Measurements from ENCODE around the gene CALML3. TPM values are rescaled to one million over a fixed set of nuclear protein-coding genes. Genes with fewer than 3 reads are reported as not detected.

Gene CALML3
- total RNA-seq, 2 experiments from 2014 or later = not detected

DNA sequence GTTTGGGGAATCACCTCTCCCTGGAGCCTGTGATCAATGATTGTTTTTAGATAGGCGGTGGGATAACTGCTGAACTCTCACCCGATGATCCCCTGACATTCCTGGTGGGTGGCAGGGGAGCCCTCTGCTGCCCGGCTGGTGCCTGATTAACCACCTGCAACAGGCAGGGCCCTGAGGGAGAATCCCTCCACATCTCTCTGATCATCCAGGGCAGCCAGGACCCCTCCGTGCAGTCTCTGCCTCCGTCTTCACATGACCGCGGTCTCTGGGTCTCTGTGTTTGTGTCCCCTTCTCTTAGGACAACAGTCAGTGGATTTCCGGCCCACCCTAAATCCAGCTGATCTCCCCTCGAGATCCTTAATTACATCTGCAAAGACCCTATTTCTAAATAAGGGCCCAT lies 42.7 kb upstream of the CALML3 start:
- ATAC-seq = no peak
- Mint-ChIP-seq H3K4me1 (peaks cover 8% of the 10 kb centered on the region), H3K4me3 (no peak overlapping the region), H3K27ac (no peak overlapping the region), H3K36me3 (ENCODE audit: low read depth) (no peaks in the 10 kb centered on the region), H3K27me3 (no peaks in the 10 kb centered on the region), H3K9me3 (ENCODE audit: low read depth) (no peaks in the 10 kb centered on the region)
- intact Hi-C loops (cut with DNase I, micrococcal nuclease) = no loop called here
- POLR2A ChIA-PET = no interaction called here
- CTCF ChIA-PET = no interaction called here
- no peak for DNase-seq

DNA sequence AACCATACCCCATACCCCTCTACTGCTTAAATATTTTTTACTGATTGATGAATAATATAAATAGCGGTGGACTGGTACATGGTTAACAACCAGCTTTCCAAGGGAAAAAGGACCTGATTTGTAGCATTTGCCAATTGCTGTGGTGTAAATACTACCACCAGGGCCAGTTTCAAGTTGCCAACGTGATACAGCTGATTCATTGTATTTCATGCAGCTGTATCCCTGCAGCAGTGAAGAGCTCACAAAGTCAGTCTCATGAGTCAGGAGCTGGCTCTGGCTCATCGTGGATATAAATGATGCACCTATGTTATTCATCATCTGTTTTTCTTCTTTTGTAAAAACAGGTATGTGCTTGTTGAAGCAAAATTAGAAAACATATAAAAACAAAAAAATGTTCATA lies 40.6 kb upstream of the CALML3 start:
- Mint-ChIP-seq H3K27me3 (no peaks in the 10 kb centered on the region), H3K36me3 (ENCODE audit: low read depth) (no peaks in the 10 kb centered on the region), H3K9me3 (ENCODE audit: low read depth) (no peaks in the 10 kb centered on the region), H3K27ac (no peak overlapping the region), H3K4me3 (no peak overlapping the region), H3K4me1 (peaks cover 8% of the 10 kb centered on the region)
- DNase-seq = no peak
- intact Hi-C loops (cut with DNase I, micrococcal nuclease) = no loop called here
- ChIA-PET CTCF (interaction anchor here (1.1 to 1.8 kb wide), 2 partner anchors 17 to 139 kb away, joined by 3 to 4 read pairs; no protein-coding TSS in a partner anchor), POLR2A (no interaction called here)
- no peak for ATAC-seq

DNA sequence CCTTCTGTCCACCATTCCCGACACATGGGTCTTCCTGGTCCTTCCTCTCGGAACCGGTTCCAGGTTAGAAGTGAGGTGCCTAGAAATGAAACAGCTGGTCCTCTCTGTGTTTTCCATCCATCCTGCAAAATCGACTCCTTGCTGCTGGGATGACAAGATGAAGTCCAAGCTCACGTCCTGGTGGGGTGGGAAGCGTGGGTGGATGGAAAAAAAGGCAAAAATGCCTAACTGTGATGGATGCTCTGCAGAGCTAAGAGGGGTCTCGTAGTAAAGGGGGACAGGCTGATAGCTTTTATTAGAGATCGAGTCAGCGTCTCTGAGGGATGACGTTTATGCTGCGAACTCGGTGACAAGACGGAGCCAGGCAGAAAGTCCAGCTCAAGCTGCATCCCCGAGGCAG lies 39.5 kb upstream of the CALML3 start:
- intact Hi-C loops (cut with DNase I, micrococcal nuclease) = no loop called here
- no peak overlapping the region for H3K27ac Mint-ChIP-seq
- DNase-seq = no peak
- no peaks in the 10 kb centered on the region for H3K9me3 Mint-ChIP-seq (ENCODE audit: low read depth)
- no peak for ATAC-seq
- no peaks in the 10 kb centered on the region for H3K36me3 Mint-ChIP-seq (ENCODE audit: low read depth)
- no peak overlapping the region for H3K4me3 Mint-ChIP-seq
- ChIA-PET CTCF (interaction anchor here (1.8 kb wide), 1 partner anchor 137 kb away, joined by 3 read pairs; no protein-coding TSS in a partner anchor), POLR2A (no interaction called here)
- peaks cover 2% of the 10 kb centered on the region for H3K4me1 Mint-ChIP-seq
- no peaks in the 10 kb centered on the region for H3K27me3 Mint-ChIP-seq

DNA sequence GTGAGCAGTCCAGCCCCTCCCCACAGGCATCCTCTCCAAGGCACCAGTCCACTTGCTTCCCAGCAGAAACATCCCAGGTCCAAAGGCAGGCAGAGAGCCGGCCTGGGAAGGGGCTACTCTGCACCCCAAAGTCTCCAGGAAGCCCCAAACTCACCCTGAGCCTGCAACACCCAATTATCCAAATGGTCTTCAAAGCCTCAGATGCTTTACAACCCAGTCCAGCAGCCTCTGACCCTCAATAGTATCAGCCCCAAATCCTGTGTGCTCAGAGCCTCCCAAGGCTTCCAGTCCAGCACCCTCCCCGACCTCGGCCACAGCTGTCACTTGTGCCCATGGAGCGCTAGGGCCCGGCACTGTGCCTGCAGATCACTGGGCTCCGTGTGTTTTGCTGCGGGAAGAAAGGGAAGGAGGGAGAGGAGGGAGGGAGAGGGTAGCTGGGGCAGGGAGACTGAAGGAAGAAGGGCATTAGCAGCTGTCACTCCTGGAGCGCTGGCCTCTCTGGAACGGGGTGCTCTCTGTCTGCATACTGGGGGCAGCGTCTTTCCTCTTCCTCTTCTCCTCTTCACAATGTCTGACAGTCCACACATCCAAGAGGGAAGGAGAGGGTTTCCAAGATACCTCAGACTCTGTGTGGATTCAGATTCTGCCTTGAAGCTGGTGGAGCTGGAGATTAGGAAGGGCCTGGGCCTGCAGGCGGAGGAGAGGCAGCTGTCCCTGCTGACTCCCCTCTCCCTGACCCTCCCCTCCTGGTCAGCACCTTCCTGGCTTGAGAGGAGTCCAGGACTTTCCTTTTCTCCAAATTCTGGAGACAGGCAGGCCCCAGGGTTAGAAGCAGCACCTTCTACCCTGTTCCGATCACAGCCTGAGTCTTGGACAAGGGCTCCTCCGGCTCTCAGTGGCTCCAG lies 38.6 kb upstream of the CALML3 start:
- no peak for DNase-seq
- ATAC-seq = no peak
- H3K27me3 Mint-ChIP-seq = no peaks in the 10 kb centered on the region
- intact Hi-C loops (cut with DNase I, micrococcal nuclease) = no loop called here
- no peaks in the 10 kb centered on the region for H3K9me3 Mint-ChIP-seq (ENCODE audit: low read depth)
- CTCF ChIA-PET = interaction anchor here (1.8 kb wide), 1 partner anchor 137 kb away, joined by 3 read pairs; no protein-coding TSS in a partner anchor
- no peak overlapping the region for H3K4me3 Mint-ChIP-seq
- no peaks in the 10 kb centered on the region for H3K36me3 Mint-ChIP-seq (ENCODE audit: low read depth)
- POLR2A ChIA-PET = no interaction called here
- no peak overlapping the region for H3K27ac Mint-ChIP-seq
- peaks cover 2% of the 10 kb centered on the region for H3K4me1 Mint-ChIP-seq

DNA sequence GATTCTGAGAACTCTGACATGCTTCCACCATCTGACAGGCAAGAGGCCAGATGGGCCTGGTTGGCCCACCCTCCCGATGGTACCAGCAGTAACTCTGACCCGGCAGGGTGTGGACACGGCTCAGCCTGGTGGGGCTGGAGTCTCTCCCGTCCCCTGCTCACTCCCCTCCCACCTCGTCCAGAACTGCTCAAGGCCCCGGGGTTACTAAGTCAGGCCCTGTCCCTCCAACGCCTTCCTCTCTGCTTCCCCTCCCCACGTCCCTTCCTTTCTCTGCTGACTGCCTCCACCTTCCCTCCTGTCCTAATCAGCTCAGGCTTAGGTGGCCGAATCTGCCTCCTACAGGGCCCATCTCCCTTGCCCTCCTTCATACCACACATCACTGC lies 37.9 kb upstream of the CALML3 start:
- ChIA-PET POLR2A (no interaction called here), CTCF (interaction anchor here (0.7 kb wide), 1 partner anchor 100 kb away, joined by 3 read pairs; no protein-coding TSS in a partner anchor)
- peaks cover 2% of the 10 kb centered on the region for H3K4me1 Mint-ChIP-seq
- H3K9me3 Mint-ChIP-seq (ENCODE audit: low read depth) = no peaks in the 10 kb centered on the region
- intact Hi-C loops (cut with DNase I, micrococcal nuclease) = no loop called here
- no peaks in the 10 kb centered on the region for H3K36me3 Mint-ChIP-seq (ENCODE audit: low read depth)
- H3K27me3 Mint-ChIP-seq = no peaks in the 10 kb centered on the region
- DNase-seq = no peak
- no peak overlapping the region for H3K27ac Mint-ChIP-seq
- no peak overlapping the region for H3K4me3 Mint-ChIP-seq
- no peak for ATAC-seq

DNA sequence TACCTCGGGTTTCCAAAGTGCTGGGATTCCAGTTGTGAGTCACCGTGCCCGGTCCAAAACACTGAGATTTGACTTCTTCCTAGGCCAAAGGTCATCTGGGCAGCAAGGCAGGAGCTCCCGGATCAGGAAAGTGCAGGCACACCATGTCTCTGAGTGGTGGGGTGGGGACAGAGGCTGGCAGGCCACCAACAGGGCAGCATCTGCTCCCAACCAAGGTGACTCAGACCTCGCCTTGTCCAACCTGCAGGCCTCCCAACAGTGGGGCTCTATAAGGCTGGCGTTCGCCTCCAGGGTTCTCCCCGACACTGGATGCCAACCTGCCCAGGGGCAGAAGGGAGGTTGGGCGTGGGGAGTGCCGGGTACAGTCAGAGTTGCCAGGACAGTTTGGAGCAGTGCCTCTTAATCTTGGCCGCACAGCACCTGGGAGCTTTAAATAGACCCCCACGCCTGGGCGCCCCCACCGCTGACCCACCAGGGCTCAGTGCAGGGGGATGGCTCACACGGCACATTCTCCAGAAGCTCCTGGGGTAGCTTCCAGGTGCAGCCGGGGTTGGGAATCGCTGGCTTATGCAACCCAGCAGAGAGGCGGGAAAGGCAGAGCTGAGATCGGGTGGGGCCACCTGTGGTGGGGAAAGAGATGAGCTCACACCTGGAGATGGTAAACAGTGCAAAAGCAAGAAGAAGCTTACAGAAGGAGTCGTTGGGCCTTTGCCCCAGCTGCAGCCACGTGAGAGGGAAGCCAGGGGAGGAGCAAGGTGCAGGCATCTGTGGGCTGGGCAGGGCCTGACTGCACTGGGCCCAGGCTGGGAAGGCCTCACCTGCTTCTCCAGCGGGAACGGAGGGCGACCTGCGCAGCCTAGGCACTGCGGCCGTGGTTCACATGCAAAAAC lies 36.2 kb upstream of the CALML3 start:
- no peaks in the 10 kb centered on the region for H3K27me3 Mint-ChIP-seq
- H3K27ac Mint-ChIP-seq = no peak overlapping the region
- ChIA-PET POLR2A (no interaction called here), CTCF (interaction anchor here (0.8 kb wide), 1 partner anchor 11 kb away, joined by 3 read pairs; the partner anchor contains the start of gene CALML5)
- intact Hi-C loops (cut with DNase I, micrococcal nuclease) = no loop called here
- no peaks in the 10 kb centered on the region for H3K36me3 Mint-ChIP-seq (ENCODE audit: low read depth)
- H3K4me1 Mint-ChIP-seq = peaks cover 2% of the 10 kb centered on the region
- no peak for DNase-seq
- no peak overlapping the region for H3K4me3 Mint-ChIP-seq
- peaks cover 2% of the 10 kb centered on the region for H3K9me3 Mint-ChIP-seq (ENCODE audit: low read depth)
- no peak for ATAC-seq

DNA sequence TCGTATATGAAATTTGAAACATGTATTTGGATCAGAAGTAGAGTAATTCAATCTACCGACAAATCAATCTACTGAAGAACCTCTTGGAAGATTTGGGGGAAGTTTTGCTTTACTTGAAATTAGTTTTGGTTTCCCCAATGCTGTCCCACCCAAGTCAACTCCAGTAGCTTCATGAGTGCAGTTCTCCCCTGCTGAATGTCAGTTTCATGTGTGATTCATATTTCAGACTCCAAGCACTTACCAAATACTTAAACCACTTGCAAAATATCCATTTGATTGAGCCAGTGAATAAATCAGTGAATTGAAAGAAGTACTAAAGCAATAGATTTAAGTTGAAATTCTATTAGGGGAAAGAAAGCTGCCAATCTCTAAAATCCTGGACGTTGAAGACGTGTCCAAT lies 34.7 kb upstream of the CALML3 start:
- H3K36me3 Mint-ChIP-seq (ENCODE audit: low read depth) = no peaks in the 10 kb centered on the region
- ATAC-seq = no peak
- ChIA-PET POLR2A (no interaction called here), CTCF (interaction anchor here (0.8 kb wide), 1 partner anchor 140 kb away, joined by 4 read pairs; no protein-coding TSS in a partner anchor)
- no peak for DNase-seq
- H3K4me1 Mint-ChIP-seq = peaks cover 2% of the 10 kb centered on the region
- H3K4me3 Mint-ChIP-seq = no peak overlapping the region
- intact Hi-C loops (cut with DNase I, micrococcal nuclease) = no loop called here
- no peak overlapping the region for H3K27ac Mint-ChIP-seq
- H3K27me3 Mint-ChIP-seq = no peaks in the 10 kb centered on the region
- H3K9me3 Mint-ChIP-seq (ENCODE audit: low read depth) = peaks cover 2% of the 10 kb centered on the region

DNA sequence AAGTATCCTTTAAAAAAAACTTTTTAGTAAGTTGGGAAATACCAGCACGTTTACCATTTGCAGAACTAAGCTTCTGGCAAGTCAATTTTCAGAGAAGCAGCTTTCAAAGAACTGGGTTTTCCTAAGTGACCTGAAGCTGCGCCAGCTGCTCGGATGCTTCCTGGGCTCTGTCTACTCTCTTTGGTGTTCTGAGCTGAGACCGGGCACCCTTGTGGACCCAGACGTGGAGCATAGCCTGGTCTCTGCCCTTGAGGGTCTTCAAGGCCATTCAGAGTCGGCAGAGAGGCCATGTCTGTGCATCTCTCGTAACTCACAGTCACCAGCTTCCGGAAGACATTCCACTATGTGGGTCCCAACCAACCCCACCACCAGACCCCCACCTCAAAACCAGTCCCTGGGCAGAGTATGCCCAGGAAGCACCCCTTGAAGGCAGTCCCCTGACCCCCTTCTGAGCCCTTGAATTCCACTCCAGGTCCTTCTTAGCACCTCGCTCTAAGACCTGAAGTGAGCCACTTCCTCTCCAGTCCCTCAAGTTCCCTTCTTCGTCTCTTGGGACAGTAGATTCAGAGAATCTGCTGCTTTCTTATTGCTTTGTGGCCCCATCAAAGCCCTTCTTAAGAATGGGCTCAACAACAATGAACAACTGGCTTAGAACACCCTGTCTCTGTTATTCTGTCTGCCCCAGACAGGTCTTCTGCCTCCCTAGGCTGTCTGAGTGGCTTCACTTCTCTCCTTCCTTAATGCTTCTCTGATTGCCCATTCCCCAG lies 33.9 kb upstream of the CALML3 start:
- Mint-ChIP-seq H3K27me3 (no peaks in the 10 kb centered on the region), H3K27ac (no peak overlapping the region), H3K36me3 (ENCODE audit: low read depth) (no peaks in the 10 kb centered on the region), H3K4me3 (no peak overlapping the region), H3K9me3 (ENCODE audit: low read depth) (peaks cover 2% of the 10 kb centered on the region), H3K4me1 (peaks cover 2% of the 10 kb centered on the region)
- intact Hi-C loops (cut with DNase I, micrococcal nuclease) = no loop called here
- ChIA-PET CTCF (interaction anchor here (0.6 to 0.8 kb wide), 2 partner anchors 140 to 370 kb away, joined by 3 to 4 read pairs; no protein-coding TSS in a partner anchor), POLR2A (no interaction called here)
- DNase-seq = no peak
- ATAC-seq = no peak

DNA sequence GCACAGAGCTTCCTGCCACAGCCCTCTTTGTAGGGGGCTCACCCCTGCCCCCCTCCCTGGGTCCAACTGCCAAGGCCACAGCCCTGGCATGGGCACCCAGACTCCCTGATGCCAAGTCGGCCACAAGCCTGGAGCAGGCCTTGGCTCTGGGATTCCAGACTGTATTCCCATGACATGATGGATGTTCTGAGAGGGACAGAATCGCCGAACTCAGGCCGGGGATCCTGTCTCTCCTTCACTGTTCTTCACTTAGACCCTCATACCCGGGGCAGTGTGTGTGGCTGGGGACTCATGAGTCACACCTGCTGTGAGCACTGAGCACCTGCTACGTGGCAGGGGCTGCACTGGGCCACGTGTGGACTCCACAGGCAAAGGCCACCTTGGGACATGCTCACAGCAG lies 33.3 kb upstream of the CALML3 start:
- ATAC-seq = no peak
- ChIA-PET POLR2A (no interaction called here), CTCF (no interaction called here)
- intact Hi-C loops (cut with DNase I, micrococcal nuclease) = no loop called here
- Mint-ChIP-seq H3K27ac (no peak overlapping the region), H3K4me1 (peaks cover 2% of the 10 kb centered on the region), H3K36me3 (ENCODE audit: low read depth) (no peaks in the 10 kb centered on the region), H3K4me3 (no peak overlapping the region), H3K9me3 (ENCODE audit: low read depth) (peaks cover 2% of the 10 kb centered on the region), H3K27me3 (no peaks in the 10 kb centered on the region)
- DNase-seq = no peak

DNA sequence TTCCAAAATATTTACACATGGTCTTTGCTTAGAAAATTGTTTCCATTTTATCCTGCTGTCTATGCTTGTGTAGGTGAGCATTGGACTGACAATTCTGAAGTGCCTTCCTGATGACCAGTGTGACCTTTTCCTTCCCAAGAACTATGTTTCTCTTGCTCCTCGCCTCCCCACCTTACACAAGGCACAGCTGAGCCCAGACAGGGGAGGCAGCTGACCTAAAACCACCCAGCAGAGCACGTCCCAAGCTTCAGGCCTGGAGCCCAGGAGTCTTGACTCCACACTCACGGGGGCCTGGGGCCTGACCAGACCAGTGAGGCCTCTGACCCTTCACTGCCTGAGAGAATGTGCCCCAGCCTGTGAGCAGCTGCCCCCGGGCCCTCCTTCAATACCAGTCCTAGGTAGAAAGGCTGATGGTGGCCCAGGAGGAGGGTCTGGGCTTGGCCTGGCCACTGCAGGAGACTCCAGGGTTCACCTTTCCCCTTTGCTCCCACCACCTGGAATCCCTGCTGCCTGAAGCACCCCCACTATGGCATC lies 32.4 kb upstream of the CALML3 start:
- no peak overlapping the region for H3K27ac Mint-ChIP-seq
- no peaks in the 10 kb centered on the region for H3K27me3 Mint-ChIP-seq
- peaks cover 2% of the 10 kb centered on the region for H3K9me3 Mint-ChIP-seq (ENCODE audit: low read depth)
- H3K4me1 Mint-ChIP-seq = peaks cover 2% of the 10 kb centered on the region
- no peaks in the 10 kb centered on the region for H3K36me3 Mint-ChIP-seq (ENCODE audit: low read depth)
- CTCF ChIA-PET = interaction anchor here (0.6 to 1.1 kb wide), 2 partner anchors 73 to 131 kb away, joined by 3 read pairs; no protein-coding TSS in a partner anchor
- intact Hi-C loops (cut with DNase I, micrococcal nuclease) = no loop called here
- DNase-seq (no peak), ATAC-seq (no peak)
- H3K4me3 Mint-ChIP-seq = no peak overlapping the region
- POLR2A ChIA-PET = no interaction called here

Measured in activated CD4-positive, alpha-beta T cell treated with anti-CD3 and anti-CD28 coated beads for 36 hours (primary cell).